Omental fat pad (tissue), 4 donors: ENCODE measurements around the gene GABRR1. TPM values are rescaled to one million over a fixed set of nuclear protein-coding genes. Genes with fewer than 3 reads are reported as not detected.

Source experiments
- ATAC-seq: fragments of 150-250 bp; one replicate; pipeline ENCODE4 v1.9.1; 2016; ENCODE audit warnings: mild to moderate bottlenecking, moderate library complexity; ENCODE audit not compliant: low FRiP score
- DNase-seq: peaks from one replicate; pipeline ENCODE4 v3.0.0-alpha.2; 2019; ENCODE audit warnings: low spot score
- CTCF ChIP-seq, 3 donors: fragments of 450-650 bp; IDR thresholded peaks; one replicate each; pipeline ENCODE4 v1.5.1; 2016 to 2017; ENCODE audit warnings: antibody characterized with exemption in 3 of 3, mild to moderate bottlenecking in 3 of 3, moderate library complexity in 2 of 3
- total RNA-seq, 4 donors: library from RNA; depleted of rRNA; stranded (reverse); fragments of >200 nt; gene quantifications; one replicate each; pipeline ENCODE4 v1.1.0, GENCODE V29; 2016

Gene GABRR1
- total RNA-seq, 4 donors from 2014 or later = not detected

GRCh38 chr6:89173634-89174033 lies 43.5 kb downstream of the GABRR1 start:
- DNase-seq (no peak), ATAC-seq (no peak)
- TF ChIP-seq CTCF (IDR thresholded peaks at IDR 0.05) = no peak

DNA sequence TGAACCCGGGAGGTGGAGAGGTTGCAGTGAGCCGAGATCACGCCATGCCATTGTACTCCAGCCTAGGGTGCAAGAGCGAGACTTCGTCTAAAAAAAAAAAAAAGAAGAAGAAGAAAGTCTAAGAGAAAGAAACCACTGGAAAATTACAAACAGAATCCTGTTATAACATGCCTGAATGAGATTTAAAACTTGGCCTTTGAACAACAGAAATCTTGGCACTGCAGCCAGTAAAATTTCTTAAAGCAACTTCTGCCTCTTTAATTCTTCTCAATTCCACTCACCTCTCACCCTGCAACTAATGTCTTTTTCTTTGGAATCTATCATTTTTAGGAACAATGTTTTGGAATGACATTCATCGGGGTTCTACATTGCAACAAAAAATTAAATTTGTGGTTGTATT lies 45.0 kb downstream of the GABRR1 start:
- no peak for DNase-seq
- ATAC-seq = no peak
- TF ChIP-seq CTCF (IDR thresholded peaks at IDR 0.05) = no peak

GRCh38 chr6:89162047-89162371 lies 55.1 kb downstream of the GABRR1 start:
- no peak for TF ChIP-seq CTCF (IDR thresholded peaks at IDR 0.05)
- no peak for DNase-seq
- peak; percentile 19 for ATAC-seq

DNA sequence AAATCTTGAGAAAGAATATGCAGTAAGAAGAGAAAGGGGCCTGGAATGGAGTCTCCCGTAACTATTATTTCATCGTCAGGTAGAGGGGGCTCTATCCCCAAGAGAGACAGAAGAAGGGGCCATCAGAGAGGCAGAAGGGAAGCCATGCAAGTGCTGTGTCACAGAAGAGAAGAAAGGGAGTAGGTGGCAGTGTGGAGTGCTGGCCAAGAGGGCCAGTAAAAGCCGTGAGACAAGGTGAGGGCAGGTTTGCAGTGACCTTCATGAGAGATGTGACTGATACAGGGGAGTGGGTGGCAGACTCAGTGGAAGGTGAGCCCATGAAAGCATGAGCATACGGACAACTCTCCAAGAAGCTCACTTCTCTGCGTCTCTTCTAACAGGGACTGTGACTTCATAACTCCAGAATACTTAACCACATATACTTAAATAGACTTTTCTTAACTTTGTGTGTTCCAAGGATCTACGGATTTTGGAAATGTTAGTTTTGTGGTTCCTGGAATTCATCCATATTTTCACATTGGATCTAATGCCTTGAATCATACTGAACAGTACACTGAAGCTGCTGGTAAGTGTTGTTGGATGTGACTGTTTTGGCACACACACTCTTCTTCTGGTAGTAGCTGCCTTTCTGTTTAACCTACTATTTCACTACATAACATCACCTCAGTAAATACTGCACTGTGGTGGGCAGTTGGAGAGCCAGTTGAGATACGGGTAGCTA lies 55.7 kb downstream of the GABRR1 start:
- ATAC-seq = peak; percentile 41
- TF ChIP-seq CTCF (IDR thresholded peaks at IDR 0.05) = no peak

GRCh38 chr6:89160331-89161092 lies 56.6 kb downstream of the GABRR1 start:
- ATAC-seq (no peak), DNase-seq (no peak)
- no peak for TF ChIP-seq CTCF (IDR thresholded peaks at IDR 0.05)

More for the DNA sequence above, 55.7 kb downstream of the GABRR1 start:
- DNase-seq = no peak

GRCh38 chr6:89154131-89154530 lies 63.0 kb downstream of the GABRR1 start:
- DNase-seq (no peak), ATAC-seq (no peak)
- TF ChIP-seq CTCF (IDR thresholded peaks at IDR 0.05) = no peak
